ENCODE data around the gene CSF1.

CSF1 gene

DNA sequence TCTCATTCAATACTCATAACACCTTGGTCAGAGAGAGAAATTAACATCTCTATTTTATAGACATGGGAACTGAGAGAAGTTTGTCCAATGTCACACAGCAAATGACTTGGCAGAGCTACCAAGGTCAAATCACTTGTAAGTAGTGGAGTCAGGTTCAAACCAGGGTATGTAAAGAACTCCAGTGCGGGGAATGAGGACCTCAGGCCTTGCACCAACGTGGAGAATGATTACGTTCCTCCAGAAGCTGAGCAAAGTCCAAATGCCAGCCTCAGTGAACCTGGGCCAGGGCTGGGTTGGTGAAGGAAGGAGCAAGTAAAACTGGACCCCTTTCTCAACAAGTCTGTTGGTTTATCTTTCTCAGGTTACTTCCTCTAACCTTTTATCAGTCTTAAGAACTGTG is 1.8 kb upstream of the CSF1 start:
- FAIRE-seq (no peak), DNase-seq (ENCODE audit: insufficient read length, low spot score) (no peak)

DNA sequence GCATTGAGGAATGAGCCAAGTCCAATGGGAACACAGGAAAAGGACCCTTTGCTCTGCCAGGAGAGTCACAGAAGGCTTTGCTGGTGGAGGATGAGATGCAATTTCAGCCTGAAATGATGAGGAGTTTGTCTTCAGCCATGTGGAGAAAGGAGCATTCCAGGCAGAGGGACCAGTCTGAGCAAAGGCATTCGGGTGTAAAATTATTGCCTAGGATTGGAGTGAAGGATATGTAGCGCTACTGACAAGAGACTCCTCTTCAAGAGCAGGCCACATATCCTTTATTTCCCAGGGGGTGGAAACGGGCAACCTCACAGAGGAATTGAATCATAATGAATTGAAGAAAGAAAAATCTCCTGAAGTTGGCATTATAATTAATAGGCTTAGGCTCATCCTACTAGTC is 1.1 kb upstream of the CSF1 start:
- no peak for FAIRE-seq
- TF ChIP-seq, protein P1, sequence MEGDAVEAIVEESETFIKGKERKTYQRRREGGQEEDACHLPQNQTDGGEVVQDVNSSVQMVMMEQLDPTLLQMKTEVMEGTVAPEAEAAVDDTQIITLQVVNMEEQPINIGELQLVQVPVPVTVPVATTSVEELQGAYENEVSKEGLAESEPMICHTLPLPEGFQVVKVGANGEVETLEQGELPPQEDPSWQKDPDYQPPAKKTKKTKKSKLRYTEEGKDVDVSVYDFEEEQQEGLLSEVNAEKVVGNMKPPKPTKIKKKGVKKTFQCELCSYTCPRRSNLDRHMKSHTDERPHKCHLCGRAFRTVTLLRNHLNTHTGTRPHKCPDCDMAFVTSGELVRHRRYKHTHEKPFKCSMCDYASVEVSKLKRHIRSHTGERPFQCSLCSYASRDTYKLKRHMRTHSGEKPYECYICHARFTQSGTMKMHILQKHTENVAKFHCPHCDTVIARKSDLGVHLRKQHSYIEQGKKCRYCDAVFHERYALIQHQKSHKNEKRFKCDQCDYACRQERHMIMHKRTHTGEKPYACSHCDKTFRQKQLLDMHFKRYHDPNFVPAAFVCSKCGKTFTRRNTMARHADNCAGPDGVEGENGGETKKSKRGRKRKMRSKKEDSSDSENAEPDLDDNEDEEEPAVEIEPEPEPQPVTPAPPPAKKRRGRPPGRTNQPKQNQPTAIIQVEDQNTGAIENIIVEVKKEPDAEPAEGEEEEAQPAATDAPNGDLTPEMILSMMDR (IDR thresholded peaks at IDR 0.05; ENCODE audit: insufficient read depth, missing control alignments), result no peak
- DNase-seq (ENCODE audit: insufficient read length, low spot score), result no peak

More for the DNA sequence above, 1.8 kb upstream of the CSF1 start:
- TF ChIP-seq, protein P1 (IDR thresholded peaks at IDR 0.05; ENCODE audit: insufficient read depth, missing control alignments), result no peak

DNA sequence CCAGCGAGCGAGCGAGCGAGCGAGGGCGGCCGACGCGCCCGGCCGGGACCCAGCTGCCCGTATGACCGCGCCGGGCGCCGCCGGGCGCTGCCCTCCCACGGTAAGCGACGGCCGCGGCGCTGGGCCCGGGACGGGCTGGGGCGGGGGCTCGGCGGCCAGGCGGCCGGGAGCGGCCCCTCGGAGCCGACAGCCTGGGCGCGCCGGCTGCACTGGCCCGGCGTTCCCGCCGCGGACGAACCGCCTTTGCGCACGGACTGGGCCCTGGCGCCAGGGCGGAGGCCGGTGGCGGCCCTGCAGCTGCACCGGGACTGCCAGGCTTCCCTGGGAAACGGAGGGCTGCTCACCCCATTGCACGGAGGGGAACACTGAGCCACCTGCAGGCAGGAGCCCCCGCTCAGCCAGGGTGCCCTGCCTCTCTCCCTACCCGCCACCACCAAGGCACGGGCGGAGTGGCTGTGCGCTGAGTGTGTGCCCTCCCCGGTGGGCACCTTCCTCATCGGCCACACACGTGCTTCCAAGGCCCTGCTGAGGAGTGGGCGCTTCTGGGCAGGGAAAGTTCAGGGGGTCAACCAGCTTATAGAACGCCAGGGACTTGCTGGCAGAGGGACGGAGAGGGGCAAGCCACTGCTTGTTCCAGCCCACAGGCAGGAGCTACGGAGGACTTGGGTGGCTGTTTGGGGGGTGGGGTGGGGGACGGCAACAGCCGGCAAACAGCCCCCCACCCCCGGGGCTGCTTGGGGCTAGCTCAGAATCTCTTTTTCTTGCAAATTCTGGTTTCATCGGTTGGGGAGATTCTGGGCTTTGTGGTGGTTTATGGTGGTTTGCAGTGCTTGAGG is 532 bp downstream of the CSF1 start:
- DNase-seq (ENCODE audit: insufficient read length, low spot score), result no peak
- TF ChIP-seq, protein P1 (IDR thresholded peaks at IDR 0.05; ENCODE audit: insufficient read depth, missing control alignments), result no peak
- FAIRE-seq, result no peak

DNA sequence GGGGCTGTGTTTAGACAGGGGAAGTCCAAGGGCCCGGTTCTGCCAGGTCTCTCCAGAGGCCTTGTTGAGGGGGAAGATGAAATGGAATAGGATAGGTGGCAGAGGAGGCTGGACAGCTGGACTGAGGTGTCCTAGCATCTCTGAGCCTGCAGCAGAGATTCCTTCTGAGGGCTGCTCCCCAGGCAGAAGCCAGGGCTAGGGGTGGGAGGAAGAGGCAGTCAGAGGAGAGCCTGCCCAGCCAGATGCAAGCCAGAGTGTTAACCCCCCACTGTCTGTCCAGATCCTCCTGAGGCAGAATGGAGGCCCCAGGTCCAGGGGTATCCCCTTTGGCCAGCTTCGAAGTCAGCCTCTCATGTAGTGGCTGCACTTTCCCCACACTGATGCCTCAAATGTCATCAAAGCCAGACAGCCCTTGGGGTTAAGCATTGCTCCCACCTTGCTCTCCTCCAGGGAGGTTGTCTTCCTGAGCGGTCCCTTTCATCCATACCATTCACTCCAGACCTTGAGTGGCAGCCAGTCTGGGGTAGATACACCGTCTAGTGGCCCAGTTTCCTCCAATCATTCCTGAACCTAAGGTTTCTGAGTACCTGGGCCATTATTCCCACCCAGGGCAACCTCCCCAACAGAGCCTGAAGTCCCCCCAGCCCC is 1.7 kb downstream of the CSF1 start:
- TF ChIP-seq, protein P1 (IDR thresholded peaks at IDR 0.05; ENCODE audit: insufficient read depth, missing control alignments), result no peak
- DNase-seq (ENCODE audit: insufficient read length, low spot score) (no peak), FAIRE-seq (no peak)

DNA sequence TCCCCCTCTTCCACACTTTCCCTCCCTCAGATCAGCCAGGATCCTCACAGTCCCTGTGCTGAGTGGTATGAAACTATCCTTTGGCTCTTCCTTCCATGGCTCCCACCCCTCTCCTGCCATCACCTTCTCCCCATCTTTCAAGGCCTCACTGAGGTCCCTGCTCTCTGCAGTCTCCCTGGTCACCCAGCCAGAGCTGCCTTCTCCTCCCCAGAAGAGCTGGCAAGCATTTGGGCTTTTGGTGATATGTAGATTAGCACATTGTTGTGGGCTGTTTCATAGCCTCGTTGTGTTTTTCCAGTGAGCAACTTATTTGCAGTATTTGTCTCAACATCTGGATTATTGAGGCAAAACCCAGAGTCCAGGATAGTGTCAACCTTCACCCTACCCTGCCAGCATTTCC is 2.2 kb downstream of the CSF1 start:
- FAIRE-seq, result no peak
- TF ChIP-seq, protein P1 (IDR thresholded peaks at IDR 0.05; ENCODE audit: insufficient read depth, missing control alignments), result no peak
- no peak for DNase-seq (ENCODE audit: insufficient read length, low spot score)

DNA sequence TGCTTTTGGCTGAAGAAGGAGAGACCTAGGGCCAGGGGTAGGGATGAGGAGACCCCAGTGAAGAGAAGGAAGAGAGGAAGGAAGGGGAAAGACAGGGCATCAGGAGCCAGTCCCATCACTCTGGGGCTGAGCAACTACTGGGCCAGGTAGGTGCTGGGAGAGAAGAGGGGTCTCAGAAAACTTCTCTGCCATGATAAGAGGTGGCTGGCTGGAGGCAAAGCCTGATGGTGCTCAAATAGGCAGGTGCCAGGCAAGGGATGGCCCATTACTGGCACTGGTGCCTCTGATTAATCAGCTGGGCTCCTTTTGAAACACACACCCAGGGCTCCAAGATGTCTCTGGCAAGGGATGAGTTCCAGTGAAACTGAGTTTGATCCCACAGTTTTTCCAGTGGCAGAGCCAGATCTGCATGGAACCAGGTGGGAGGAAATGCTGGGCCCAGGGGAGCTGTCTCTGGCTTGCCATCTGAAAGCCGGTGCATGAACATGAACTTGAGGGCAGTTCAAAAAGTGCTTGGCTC is 2.8 kb downstream of the CSF1 start:
- TF ChIP-seq, protein P1 (IDR thresholded peaks at IDR 0.05; ENCODE audit: insufficient read depth, missing control alignments), result no peak
- FAIRE-seq (no peak), DNase-seq (ENCODE audit: insufficient read length, low spot score) (no peak)
